Sigmoid colon (tissue), 3 donors: ENCODE results near the gene C22orf39.

Experiments used
- POLR2A ChIP-seq, 2 donors: fragments of 450-650 bp; IDR thresholded peaks; one replicate each; pipeline ENCODE4 v1.6.1; 2016; ENCODE audit warnings: antibody characterized with exemption in 2 of 2, mild to moderate bottlenecking in 2 of 2, moderate library complexity in 2 of 2
- TF ChIP-seq, protein P1 (sequence below), 4 experiments: fragments of 450-650 bp in 3 of 4; fragments of 200-600 bp in 1 of 4; IDR thresholded peaks; one replicate each; pipeline ENCODE4 v1.5.1; 2016 to 2019; ENCODE audit warnings: antibody characterized with exemption in 4 of 4, mild to moderate bottlenecking in 3 of 4, moderate library complexity in 2 of 4

GRCh38 chr22:19478901-19479354 is 31.4 kb upstream of the C22orf39 start, which contains the start of gene UFD1:
- TF ChIP-seq POLR2A (IDR thresholded peaks at IDR 0.05), result peak; percentile 23 to 51
- TF ChIP-seq, protein P1, sequence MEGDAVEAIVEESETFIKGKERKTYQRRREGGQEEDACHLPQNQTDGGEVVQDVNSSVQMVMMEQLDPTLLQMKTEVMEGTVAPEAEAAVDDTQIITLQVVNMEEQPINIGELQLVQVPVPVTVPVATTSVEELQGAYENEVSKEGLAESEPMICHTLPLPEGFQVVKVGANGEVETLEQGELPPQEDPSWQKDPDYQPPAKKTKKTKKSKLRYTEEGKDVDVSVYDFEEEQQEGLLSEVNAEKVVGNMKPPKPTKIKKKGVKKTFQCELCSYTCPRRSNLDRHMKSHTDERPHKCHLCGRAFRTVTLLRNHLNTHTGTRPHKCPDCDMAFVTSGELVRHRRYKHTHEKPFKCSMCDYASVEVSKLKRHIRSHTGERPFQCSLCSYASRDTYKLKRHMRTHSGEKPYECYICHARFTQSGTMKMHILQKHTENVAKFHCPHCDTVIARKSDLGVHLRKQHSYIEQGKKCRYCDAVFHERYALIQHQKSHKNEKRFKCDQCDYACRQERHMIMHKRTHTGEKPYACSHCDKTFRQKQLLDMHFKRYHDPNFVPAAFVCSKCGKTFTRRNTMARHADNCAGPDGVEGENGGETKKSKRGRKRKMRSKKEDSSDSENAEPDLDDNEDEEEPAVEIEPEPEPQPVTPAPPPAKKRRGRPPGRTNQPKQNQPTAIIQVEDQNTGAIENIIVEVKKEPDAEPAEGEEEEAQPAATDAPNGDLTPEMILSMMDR (IDR thresholded peaks at IDR 0.05), result no peak
